HL-60 (cell line): ENCODE results near the gene DSG1.

Experiments used
- DNase-seq, 2 experiments: peaks; one replicate each; pipeline ENCODE4 v3.0.0-alpha.2; 2010 to 2020; ENCODE audit warnings: low read depth in 1 of 2, low spot score in 1 of 2
- H3K27ac ChIP-seq: fragments of 250-450 bp; sonication (Bioruptor Pico); replicated peaks from 2 replicates; pipeline ENCODE4 v1.5.1; 2020; ENCODE audit warnings: mild to moderate bottlenecking, moderate library complexity
- H3K27me3 ChIP-seq: fragments of 250-450 bp; sonication (Bioruptor Pico); 2 replicates; pipeline ENCODE4 v1.5.1; 2021; ENCODE audit warnings: mild to moderate bottlenecking, moderate library complexity; ENCODE audit not compliant: insufficient read depth, poor library complexity, severe bottlenecking
- H3K4me3 ChIP-seq: replicated peaks from 2 replicates; pipeline ENCODE4 v1.5.1; 2011; ENCODE audit warnings: mild to moderate bottlenecking, control low read depth, low read length; ENCODE audit not compliant: insufficient read depth
- GABPA ChIP-seq: IDR thresholded peaks from 2 replicates; pipeline ENCODE4 v1.6.1; 2012; ENCODE audit warnings: low read depth
- POLR2AphosphoS5 ChIP-seq: IDR thresholded peaks from 2 replicates; pipeline ENCODE4 v1.6.1; 2012; ENCODE audit warnings: low read depth
- REST ChIP-seq: IDR thresholded peaks from 2 replicates; pipeline ENCODE4 v1.6.1; 2012; ENCODE audit warnings: low read depth; ENCODE audit not compliant: insufficient replicate concordance
- SPI1 ChIP-seq: IDR thresholded peaks from 2 replicates; pipeline ENCODE4 v1.6.1; 2012; ENCODE audit warnings: low read depth, mild to moderate bottlenecking, borderline replicate concordance
- TF ChIP-seq, protein P1 (sequence below): IDR thresholded peaks from one replicate; pipeline ENCODE4 v1.5.1; 2011; ENCODE audit warnings: low read length, control low read depth, inconsistent platforms; ENCODE audit not compliant: insufficient read depth

The DSG1 gene

GRCh38 chr18:31270578-31270977 lies 47.4 kb upstream of the DSG1 start:
- no peak overlapping the region for H3K27ac ChIP-seq
- TF ChIP-seq REST, result no peak
- TF ChIP-seq SPI1, result peak; percentile 80
- no peak for DNase-seq
- H3K4me3 ChIP-seq, result no peak overlapping the region
- H3K27me3 ChIP-seq, result no peaks in the 10 kb centered on the region

GRCh38 chr18:31273812-31274527 lies 44.0 kb upstream of the DSG1 start:
- H3K27me3 ChIP-seq, result no peaks in the 10 kb centered on the region
- no peak overlapping the region for H3K4me3 ChIP-seq
- no peak for DNase-seq
- no peak overlapping the region for H3K27ac ChIP-seq
- TF ChIP-seq SPI1 (no peak), REST (no peak), POLR2AphosphoS5 (no peak), GABPA (no peak)
- TF ChIP-seq, protein P1, sequence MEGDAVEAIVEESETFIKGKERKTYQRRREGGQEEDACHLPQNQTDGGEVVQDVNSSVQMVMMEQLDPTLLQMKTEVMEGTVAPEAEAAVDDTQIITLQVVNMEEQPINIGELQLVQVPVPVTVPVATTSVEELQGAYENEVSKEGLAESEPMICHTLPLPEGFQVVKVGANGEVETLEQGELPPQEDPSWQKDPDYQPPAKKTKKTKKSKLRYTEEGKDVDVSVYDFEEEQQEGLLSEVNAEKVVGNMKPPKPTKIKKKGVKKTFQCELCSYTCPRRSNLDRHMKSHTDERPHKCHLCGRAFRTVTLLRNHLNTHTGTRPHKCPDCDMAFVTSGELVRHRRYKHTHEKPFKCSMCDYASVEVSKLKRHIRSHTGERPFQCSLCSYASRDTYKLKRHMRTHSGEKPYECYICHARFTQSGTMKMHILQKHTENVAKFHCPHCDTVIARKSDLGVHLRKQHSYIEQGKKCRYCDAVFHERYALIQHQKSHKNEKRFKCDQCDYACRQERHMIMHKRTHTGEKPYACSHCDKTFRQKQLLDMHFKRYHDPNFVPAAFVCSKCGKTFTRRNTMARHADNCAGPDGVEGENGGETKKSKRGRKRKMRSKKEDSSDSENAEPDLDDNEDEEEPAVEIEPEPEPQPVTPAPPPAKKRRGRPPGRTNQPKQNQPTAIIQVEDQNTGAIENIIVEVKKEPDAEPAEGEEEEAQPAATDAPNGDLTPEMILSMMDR, result no peak

DNA sequence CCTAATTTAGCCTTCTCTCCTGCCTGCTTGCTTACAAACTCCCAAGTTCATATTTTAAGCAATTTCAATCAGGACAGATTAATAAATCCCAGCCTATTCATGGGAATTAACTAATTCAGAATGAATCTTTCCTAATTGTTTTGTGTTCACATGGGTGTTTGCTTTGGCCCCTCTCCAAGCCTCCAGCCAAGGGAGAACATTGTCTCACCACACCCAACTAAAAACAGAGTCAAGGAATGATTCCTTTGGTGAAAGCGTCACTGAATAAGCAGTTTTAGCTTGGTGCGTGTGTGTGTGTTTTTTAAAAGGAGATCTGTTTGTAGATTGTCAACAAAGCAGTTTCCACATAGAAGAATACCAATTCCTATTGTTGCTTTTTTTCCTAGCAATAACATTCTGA lies 43.0 kb upstream of the DSG1 start:
- TF ChIP-seq, protein P1, result no peak
- no peak for TF ChIP-seq REST
- no peak overlapping the region for H3K4me3 ChIP-seq
- no peaks in the 10 kb centered on the region for H3K27me3 ChIP-seq
- no peak overlapping the region for H3K27ac ChIP-seq
- no peak for DNase-seq
